HG03108 (cell line): ENCODE results near the gene MAOB.
"Not testable (repeated sequence)": the region's sequence is repeated elsewhere in the genome, so short reads cannot be mapped to it uniquely, and the experiment has no call there.

Experiments used
- ATAC-seq: cut with Tn5 transposase; IDR thresholded peaks from one replicate; pipeline ENCODE4 v1.9.1; 2021; ENCODE audit warnings: moderate library complexity; ENCODE audit not compliant: unreplicated experiment

Gene MAOB

GRCh38 chrX:43882294-43882681 lies at the start of gene MAOB:
TSS of gene MAOB (minus strand) at chrX:43882450. CDS start at chrX:43882299, 151 bp downstream.
- no peak for ATAC-seq

DNA sequence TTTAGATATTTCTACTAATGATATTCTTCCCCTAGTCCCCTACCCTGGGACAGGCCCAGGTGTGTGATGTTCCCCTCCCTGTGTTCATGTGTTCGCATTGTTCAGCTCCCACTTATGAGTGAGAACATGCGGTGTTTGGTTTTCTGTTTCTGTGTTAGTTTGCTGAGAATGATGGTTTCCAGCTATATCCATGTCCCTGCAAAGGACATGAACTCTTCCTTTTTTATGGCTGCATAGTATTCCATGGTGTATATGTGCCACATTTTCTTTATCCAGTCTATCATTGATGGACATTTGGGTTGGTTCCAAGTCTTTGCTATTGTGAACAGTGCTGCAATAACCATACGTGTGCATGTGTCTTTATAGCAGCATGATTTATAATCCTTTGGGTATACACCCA lies 39.8 kb upstream of the MAOB start:
- ATAC-seq: not testable (repeated sequence)

DNA sequence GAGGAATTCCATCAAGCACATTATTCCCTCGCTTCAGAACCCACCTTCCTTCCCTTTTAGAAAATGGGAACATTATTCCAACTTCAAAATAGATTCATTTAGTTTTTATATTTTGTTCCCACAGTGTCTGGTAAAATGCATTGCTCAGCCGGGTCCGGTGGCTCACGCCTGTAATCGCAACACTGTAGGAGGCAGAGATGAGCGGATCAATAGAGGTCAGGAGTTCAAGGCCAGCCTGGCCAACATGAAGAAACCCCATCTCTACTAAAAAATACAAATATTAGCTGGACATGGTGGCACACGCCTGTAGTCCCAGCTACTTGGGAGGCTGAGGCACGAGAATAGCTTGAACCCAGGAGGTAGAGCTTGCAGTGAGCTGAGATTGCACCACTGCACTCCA lies 28.5 kb upstream of the MAOB start:
- ATAC-seq: not testable (repeated sequence)

DNA sequence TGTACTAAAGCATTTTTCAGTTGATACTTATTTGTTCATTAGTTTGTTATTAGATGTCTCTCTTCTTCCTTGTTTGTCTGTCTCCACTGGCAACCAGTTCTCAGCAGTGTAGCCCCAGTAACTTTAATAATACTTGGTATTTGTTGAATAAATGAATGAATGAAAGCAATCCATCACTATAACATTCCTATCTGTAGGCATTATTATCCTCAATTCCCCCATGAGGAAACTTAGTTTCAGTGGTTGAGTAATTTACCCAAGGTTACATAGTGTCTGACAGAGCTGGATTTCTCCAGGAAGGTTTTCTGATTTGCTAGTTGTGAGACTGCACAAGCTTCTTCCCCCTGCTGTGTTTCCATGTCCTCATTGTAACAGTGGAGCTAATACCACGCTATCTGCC lies 27.8 kb upstream of the MAOB start:
- no peak for ATAC-seq

- ATAC-seq: no peak
These were observed 26.9 kb upstream of the MAOB start for GRCh38 chrX:43909141-43909540.

GRCh38 chrX:43899878-43900815 lies 17.9 kb upstream of the MAOB start:
- no peak for ATAC-seq

- ATAC-seq: no peak
These were observed 16.3 kb upstream of the MAOB start for GRCh38 chrX:43898406-43899035.

GRCh38 chrX:43897290-43897689 lies 15.0 kb upstream of the MAOB start:
- no peak for ATAC-seq

DNA sequence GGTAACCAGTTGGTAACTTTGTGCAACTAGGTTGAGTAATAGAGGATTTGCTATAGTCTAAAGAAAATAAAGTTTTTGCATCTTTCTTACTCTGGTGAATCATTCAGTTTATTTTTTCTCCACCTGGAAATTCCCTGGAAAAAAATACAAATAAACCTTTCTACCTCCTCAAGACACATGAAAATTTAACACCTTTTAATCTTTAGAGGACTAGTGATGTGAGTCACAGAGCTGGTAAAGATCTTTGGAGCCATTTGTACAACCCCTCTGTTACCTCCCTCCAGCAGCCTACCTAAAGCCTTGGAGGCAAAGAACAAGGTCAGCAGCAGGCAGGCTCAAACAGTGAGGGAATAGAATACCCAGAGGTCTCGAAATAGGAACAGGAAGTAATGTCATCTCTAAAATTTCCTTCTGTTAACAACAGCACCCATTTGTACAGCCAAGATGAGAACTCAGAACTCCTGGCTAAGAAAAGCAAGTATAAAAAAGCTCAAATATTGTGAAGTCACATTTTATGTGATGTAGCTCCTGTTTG lies 10.2 kb upstream of the MAOB start:
- no peak for ATAC-seq

DNA sequence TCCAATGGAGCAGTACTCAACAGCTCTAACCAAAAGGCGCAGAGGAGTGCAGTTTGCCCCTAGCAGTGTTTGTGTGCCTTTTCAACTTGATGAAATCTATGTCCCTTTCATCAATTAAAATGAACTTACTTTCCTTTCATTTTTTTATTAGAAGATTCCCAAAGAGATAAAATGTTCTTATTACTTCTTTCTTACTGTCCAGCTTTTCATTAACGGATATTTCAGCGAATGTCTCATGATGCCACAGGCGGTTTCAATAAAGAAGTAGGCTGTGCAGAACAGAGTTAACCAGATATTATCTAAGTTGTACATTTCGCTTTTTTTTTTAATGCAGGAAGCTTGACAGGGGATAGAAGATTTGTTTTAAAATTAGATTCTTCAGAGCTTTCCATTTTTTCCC lies 3.4 kb upstream of the MAOB start:
- no peak for ATAC-seq

- ATAC-seq: no peak
These were observed 598 bp downstream of the MAOB start for GRCh38 chrX:43881410-43882293.

DNA sequence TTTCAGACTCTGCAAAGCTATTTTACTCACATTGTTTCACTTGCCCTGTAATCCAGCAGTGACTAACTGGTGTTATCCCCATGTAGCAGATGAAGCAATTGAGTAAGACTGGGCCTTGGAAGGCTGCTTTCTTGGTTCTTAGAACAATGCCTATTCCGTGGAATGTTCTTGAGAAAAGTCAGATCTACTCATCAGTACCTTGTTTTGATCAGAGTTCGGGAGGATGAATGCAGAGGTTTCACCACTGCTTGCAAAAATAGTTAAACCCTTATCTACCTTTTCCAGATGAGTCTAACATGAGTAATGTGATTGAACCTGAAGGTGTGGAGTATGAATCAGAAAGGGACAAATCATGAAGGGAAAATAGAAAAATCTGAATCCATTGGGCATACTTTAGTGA lies 1.8 kb downstream of the MAOB start:
- no peak for ATAC-seq

- ATAC-seq: no peak
These were observed 3.2 kb downstream of the MAOB start for GRCh38 chrX:43878906-43879526.

DNA sequence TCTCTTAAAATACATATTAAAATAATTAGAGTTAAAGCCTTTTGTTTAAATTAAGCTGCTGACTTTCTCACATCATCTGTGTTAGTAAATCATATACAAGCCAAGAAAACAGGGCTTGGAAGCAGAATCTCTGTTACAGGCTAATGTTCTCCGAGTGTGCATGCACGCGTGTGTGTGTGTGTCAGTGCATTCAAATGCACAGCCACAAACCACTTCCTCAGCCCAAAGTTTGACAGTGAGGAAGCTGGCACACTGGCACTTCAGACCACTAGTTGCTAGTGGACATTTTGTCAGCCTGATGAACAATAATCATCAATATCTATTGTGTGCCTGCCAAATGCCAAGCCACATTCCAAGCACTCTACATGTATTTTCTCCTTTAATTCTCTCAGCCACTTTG lies 5.6 kb downstream of the MAOB start:
- no peak for ATAC-seq

DNA sequence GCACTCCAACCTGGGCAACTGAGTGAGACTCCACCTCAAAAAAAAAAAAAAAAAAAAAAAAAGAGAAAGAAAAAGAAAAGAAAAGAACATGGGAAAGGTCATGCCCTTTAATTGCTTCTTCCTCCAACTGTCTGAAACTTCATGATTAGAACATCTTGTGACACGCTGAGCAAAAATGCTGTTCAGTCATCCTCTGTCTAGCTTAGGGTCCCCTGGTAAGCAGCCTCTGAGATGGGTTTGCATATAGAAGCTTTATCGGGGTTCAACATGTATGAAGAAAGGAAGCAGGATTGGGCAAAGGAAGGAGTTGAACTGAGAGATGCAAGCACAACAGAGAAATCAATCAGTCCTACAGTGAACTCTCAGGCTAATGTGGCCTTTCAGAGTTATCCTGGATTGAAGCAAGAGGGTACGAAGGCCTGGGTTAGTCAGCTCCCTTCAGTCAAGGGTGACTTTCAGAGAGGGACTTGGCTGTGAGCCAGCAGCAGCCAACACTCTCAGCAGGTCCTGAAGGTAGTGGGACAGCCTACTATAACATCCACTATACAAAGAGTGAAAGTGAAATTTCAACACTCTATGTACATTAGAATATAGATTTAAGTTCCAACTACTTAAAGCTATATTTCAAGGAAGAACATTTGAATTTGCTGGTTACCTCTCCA lies 11.4 kb downstream of the MAOB start:
- ATAC-seq: no peak

DNA sequence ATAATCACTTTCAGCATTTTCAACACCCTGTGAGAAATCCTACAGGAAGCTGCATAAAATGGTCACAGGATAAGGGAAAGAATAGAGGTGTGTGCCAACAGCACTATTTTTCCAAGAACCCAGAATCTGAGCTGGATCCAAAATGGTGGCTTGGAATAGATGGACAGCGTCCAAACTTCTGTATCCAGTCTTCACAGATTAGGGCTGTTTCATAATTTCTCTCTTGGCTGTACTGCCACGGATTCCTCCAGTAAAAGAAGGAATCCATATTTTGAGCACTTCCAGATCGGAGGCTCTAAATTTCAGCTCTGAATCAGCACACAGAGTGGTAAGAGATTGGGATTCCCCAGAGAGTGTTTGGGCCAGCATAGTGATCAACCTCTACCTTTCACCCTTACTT lies 12.2 kb downstream of the MAOB start:
- ATAC-seq: no peak

GRCh38 chrX:43868791-43869190 lies 13.5 kb downstream of the MAOB start:
- ATAC-seq: no peak

DNA sequence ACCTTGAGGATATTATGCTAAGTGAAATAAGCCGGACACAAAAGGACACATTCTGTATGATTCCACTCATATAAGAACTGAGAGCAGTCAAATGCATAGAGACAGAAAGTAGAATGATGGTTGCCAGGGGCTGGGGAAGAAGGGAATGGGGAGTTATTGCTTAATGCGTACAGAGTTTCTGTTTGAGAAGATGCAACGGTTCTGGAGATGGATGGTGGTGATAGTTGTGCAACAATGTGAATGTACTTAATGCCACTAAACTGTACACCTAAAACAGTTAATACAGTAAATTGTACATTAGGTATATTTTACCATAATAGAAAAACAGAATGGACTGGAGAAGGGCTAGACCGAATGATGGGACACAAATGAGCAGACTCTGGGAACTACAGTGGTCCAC lies 15.8 kb downstream of the MAOB start:
- no peak for ATAC-seq

DNA sequence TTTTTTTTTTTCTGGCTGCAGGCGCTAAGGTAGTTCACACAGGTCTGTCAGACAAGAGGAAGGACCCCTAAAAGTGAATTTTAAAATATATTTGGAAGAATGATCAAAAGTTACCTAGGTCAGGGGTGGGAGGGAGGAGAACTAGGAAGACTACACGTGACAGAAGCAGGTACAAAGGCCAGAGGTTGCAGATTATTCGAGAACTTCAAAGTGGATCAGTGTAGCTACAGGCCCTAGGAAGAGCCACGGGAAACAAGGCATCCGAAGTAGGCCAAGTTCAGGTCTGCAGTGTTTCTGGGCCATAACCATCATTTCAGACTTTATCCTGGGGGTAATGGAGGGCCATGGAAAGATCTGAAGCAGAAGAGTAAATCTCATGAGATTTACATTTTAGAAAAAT lies 16.5 kb downstream of the MAOB start:
- no peak for ATAC-seq

DNA sequence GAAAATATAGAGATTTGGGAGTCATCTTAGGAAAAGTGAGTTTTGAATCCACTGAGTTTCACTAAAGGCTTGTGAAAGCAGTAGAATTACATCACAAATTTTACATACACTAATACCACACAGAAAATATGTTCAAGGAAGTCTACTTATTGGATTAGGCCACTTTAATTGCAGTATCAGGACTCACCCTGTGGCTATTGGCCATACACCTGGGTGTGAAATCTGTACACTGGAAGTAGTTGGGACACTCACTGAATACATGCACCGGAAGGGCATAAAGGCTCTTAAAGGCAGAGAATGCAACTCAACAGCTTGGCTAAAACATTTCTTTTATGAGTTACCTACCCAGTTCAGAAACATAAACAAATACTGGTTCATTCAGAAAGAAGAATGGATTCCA lies 19.8 kb downstream of the MAOB start:
- no peak for ATAC-seq
